ENCODE measurements around the gene ZNF586. TPM values are rescaled to one million over a fixed set of nuclear protein-coding genes. Genes with fewer than 3 reads are reported as not detected.
A peak's percentile ranks its signal among the peaks of the same experiment; 100 is the strongest.

Gene ZNF586
- total and polyA plus RNA-seq, 10 of the 15 experiments (the other 5 are each of a cell fraction or from before 2014, with no cell fraction given), result 3.9 to 24.2 (median 15.0) TPM

GRCh38 chr19:57819475-57820148 is 50.1 kb downstream of the ZNF586 start (continued):
- no peak; the same call in 1 of the 2 replicates for TF ChIP-seq MTA2 (IDR thresholded peaks at IDR 0.05; ENCODE audit: low read depth)
- TF ChIP-seq USF1 (IDR thresholded peaks at IDR 0.05; ENCODE audit: borderline replicate concordance, extremely low read length, insufficient read depth, low read depth, low read length), result no peak
- no peak for TF ChIP-seq MEF2A (IDR thresholded peaks at IDR 0.05; ENCODE audit: insufficient read depth, low read depth, low read length)
- TF ChIP-seq SIN3A (IDR thresholded peaks at IDR 0.05; ENCODE audit: low read depth, low read length), result peak; percentile 82; the same call in 1 of the 2 replicates
- TF ChIP-seq MYB (IDR thresholded peaks at IDR 0.05; ENCODE audit: borderline replicate concordance, low read depth, low read length), result no peak
- no peak for TF ChIP-seq ZBED1 (IDR thresholded peaks at IDR 0.05; ENCODE audit: borderline replicate concordance)
- TF ChIP-seq TAF1 (IDR thresholded peaks at IDR 0.05; ENCODE audit: borderline replicate concordance, low read depth, low read length), result peak; percentile 55; the same call in 1 of the 2 replicates
- no peak for TF ChIP-seq FOXK2 (IDR thresholded peaks at IDR 0.05)
- TF ChIP-seq KDM1A (IDR thresholded peaks at IDR 0.05; ENCODE audit: borderline replicate concordance), result no peak
- no peak for TF ChIP-seq ZZZ3 (IDR thresholded peaks at IDR 0.05; ENCODE audit: control insufficient read depth, insufficient read length, low read depth)
- TF ChIP-seq CBFB (IDR thresholded peaks at IDR 0.05; ENCODE audit: low read depth), result peak; percentile 16; the same call in 1 of the 2 replicates
- no peak; the same call in 1 of the 2 replicates for TF ChIP-seq NFYA (IDR thresholded peaks at IDR 0.05; ENCODE audit: borderline replicate concordance, low read depth, low read length)
- TF ChIP-seq TCF7 (IDR thresholded peaks at IDR 0.05; ENCODE audit: borderline replicate concordance), result no peak
- TF ChIP-seq WRNIP1 (IDR thresholded peaks at IDR 0.05; ENCODE audit: borderline replicate concordance, low read depth, low read length), result no peak
- no peak for TF ChIP-seq ASH2L (IDR thresholded peaks at IDR 0.05; ENCODE audit: borderline replicate concordance, low read depth)
- peak; percentile 83 for TF ChIP-seq NR2C1 (IDR thresholded peaks at IDR 0.05)
- TF ChIP-seq ZNF274 (IDR thresholded peaks at IDR 0.05; ENCODE audit: insufficient read depth, insufficient read length), result no peak
- no peak for TF ChIP-seq ATF2 (IDR thresholded peaks at IDR 0.05; ENCODE audit: low read length)
- TF ChIP-seq PAX5 (IDR thresholded peaks at IDR 0.05; ENCODE audit: borderline replicate concordance, low read depth, low read length), result no peak
- TF ChIP-seq, protein P1, sequence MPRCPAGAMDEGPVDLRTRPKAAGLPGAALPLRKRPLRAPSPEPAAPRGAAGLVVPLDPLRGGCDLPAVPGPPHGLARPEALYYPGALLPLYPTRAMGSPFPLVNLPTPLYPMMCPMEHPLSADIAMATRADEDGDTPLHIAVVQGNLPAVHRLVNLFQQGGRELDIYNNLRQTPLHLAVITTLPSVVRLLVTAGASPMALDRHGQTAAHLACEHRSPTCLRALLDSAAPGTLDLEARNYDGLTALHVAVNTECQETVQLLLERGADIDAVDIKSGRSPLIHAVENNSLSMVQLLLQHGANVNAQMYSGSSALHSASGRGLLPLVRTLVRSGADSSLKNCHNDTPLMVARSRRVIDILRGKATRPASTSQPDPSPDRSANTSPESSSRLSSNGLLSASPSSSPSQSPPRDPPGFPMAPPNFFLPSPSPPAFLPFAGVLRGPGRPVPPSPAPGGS (IDR thresholded peaks at IDR 0.05; ENCODE audit: borderline replicate concordance, insufficient read depth, low read depth, low read length, poor library complexity, severe bottlenecking), result no peak
- peak; percentile 44; the same call in 1 of the 2 replicates for TF ChIP-seq RUNX3 (IDR thresholded peaks at IDR 0.05; ENCODE audit: low read length)
- TF ChIP-seq SREBF1 (IDR thresholded peaks at IDR 0.05; ENCODE audit: low read length), result no peak
- no peak for TF ChIP-seq RBBP5 (conservative IDR thresholded peaks at IDR 0.05)
- no peak for TF ChIP-seq SPI1 (IDR thresholded peaks at IDR 0.05; ENCODE audit: borderline replicate concordance, insufficient read depth, low read depth, low read length)
